Neural progenitor cell (in vitro differentiated cells): ENCODE measurements around the gene TRPT1. TPM values are rescaled to one million over a fixed set of nuclear protein-coding genes. Genes with fewer than 3 reads are reported as not detected.
A peak's percentile ranks its signal among the peaks of the same experiment; 100 is the strongest.

Experiments used
- DNase-seq: peaks from one replicate; pipeline ENCODE4 v3.0.0-alpha.2; 2016; ENCODE audit warnings: low spot score
- H2AFZ ChIP-seq: fragments of 200-600 bp; sonication (generic); replicated peaks from 2 replicates; pipeline ENCODE4 v1.6.1; 2016; ENCODE audit warnings: antibody characterized with exemption
- H3F3A ChIP-seq: fragments of 200-600 bp; sonication (generic); 2 replicates; pipeline ENCODE4 v1.6.1; 2016; ENCODE audit warnings: antibody characterized with exemption, low read depth
- H3K27ac ChIP-seq: fragments of 200-600 bp; sonication (generic); 2 replicates; pipeline ENCODE4 v1.5.1; 2016; ENCODE audit warnings: mild to moderate bottlenecking
- H3K27me3 ChIP-seq: fragments of 200-600 bp; sonication (generic); 2 replicates; pipeline ENCODE4 v1.6.1; 2016; ENCODE audit warnings: mild to moderate bottlenecking, moderate library complexity
- H3K36me3 ChIP-seq: fragments of 200-600 bp; sonication (generic); 2 replicates; pipeline ENCODE4 v1.5.1; 2016
- H3K4me1 ChIP-seq: fragments of 200-600 bp; sonication (generic); 2 replicates; pipeline ENCODE4 v1.6.1; 2016; ENCODE audit warnings: mixed run types
- H3K4me2 ChIP-seq: fragments of 200-600 bp; sonication (generic); 2 replicates; pipeline ENCODE4 v1.6.1; 2016
- H3K4me3 ChIP-seq: fragments of 200-600 bp; sonication (generic); 2 replicates; pipeline ENCODE4 v1.5.1; 2016
- H3K79me2 ChIP-seq: fragments of 200-600 bp; sonication (generic); 2 replicates; pipeline ENCODE4 v1.6.1; 2016; ENCODE audit warnings: low read depth
- H3K9ac ChIP-seq: fragments of 200-600 bp; sonication (generic); 2 replicates; pipeline ENCODE4 v1.6.1; 2016
- H3K9me3 ChIP-seq: fragments of 200-600 bp; sonication (generic); 2 replicates; pipeline ENCODE4 v1.5.1; 2016; ENCODE audit warnings: low read depth
- H4K20me1 ChIP-seq: fragments of 200-600 bp; sonication (generic); 2 replicates; pipeline ENCODE4 v1.6.1; 2016; ENCODE audit warnings: low read depth
- H3K27ac Mint-ChIP-seq: 3 replicates; pipeline ENCODE4 v1.8.0; 2021; ENCODE audit warnings: mixed read lengths
- H3K27me3 Mint-ChIP-seq: 2 replicates; pipeline ENCODE4 v1.8.0; 2022; ENCODE audit warnings: low read depth, mild to moderate bottlenecking, inconsistent platforms, moderate library complexity, mixed read lengths; ENCODE audit not compliant: insufficient read depth
- H3K36me3 Mint-ChIP-seq: 3 replicates; pipeline ENCODE4 v1.8.0; 2021; ENCODE audit warnings: mixed read lengths
- H3K4me1 Mint-ChIP-seq: 3 replicates; pipeline ENCODE4 v1.8.0; 2021; ENCODE audit warnings: mixed read lengths
- H3K4me3 Mint-ChIP-seq: 3 replicates; pipeline ENCODE4 v1.8.0; 2021; ENCODE audit warnings: mild to moderate bottlenecking, moderate library complexity, mixed read lengths
- H3K9me3 Mint-ChIP-seq: 3 replicates; pipeline ENCODE4 v1.8.0; 2020; ENCODE audit warnings: mixed read lengths
- EZH2 ChIP-seq: fragments of 200-600 bp; sonication (generic); IDR thresholded peaks from 2 replicates; pipeline ENCODE4 v1.6.1; 2017; ENCODE audit warnings: antibody characterized with exemption, mild to moderate bottlenecking, moderate library complexity
- EZH2phosphoT487 ChIP-seq: fragments of 200-600 bp; sonication (generic); IDR thresholded peaks from 2 replicates; pipeline ENCODE4 v1.6.1; 2017; ENCODE audit warnings: antibody characterized with exemption
- total RNA-seq: library from RNA; depleted of rRNA; stranded (reverse); fragments of >200 nt; gene quantifications from 2 replicates; pipeline ENCODE4 v1.2.3, GENCODE V29; 2015; ENCODE audit warnings: low replicate concordance
- TF ChIP-seq, protein P1 (sequence below): fragments of 200-600 bp; sonication (generic); IDR thresholded peaks from 2 replicates; pipeline ENCODE4 v1.5.1; 2017; ENCODE audit warnings: antibody characterized with exemption, mild to moderate bottlenecking

TRPT1 gene
- total RNA-seq, 1 donor from 2014 or later: 17.5 TPM

- H3K4me2 ChIP-seq: no peak overlapping the region
- no peaks in the 10 kb centered on the region for H3K9me3 ChIP-seq
- Mint-ChIP-seq H3K4me3 (no peak overlapping the region), H3K27ac (peak overlapping the region; percentile 58), H3K36me3 (peaks cover 6% of the 10 kb centered on the region), H3K27me3 (peaks cover 8% of the 10 kb centered on the region), H3K4me1 (peaks cover 5% of the 10 kb centered on the region), H3K9me3 (no peaks in the 10 kb centered on the region)
- no peaks in the 10 kb centered on the region for H3K4me1 ChIP-seq
- H3K79me2 ChIP-seq: no peaks in the 10 kb centered on the region
- H3K4me3 ChIP-seq: no peak overlapping the region
- H2AFZ ChIP-seq: no peak overlapping the region
- no peaks in the 10 kb centered on the region for H3K27me3 ChIP-seq
- H3K9ac ChIP-seq: no peak overlapping the region
- peaks cover 6% of the 10 kb centered on the region for H3F3A ChIP-seq
- H3K27ac ChIP-seq: no peak overlapping the region
- DNase-seq: peak; percentile 1
- H3K36me3 ChIP-seq: no peaks in the 10 kb centered on the region
- H4K20me1 ChIP-seq: peaks cover 7% of the 10 kb centered on the region
- TF ChIP-seq EZH2 (no peak), EZH2phosphoT487 (no peak)
Measured at GRCh38 chr11:64210301-64211020, 15.5 kb downstream of the TRPT1 start.

DNA sequence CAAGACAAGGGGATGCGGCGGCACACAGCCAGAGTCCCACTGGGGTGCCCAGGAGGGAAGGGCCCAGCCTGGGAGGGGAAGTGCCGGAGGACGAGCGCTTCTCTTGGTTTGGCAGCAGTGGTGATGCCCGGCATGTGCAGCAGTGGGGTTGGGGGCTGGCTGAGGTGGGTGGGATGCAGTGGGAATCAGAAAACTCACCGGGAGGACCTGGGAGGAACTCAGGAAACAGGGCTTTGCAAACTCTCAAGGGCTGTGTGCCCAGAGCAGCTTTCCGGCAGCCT, 16.5 kb downstream of the TRPT1 start:
- Mint-ChIP-seq H3K4me3 (no peak overlapping the region), H3K27ac (no peak overlapping the region), H3K4me1 (peaks cover 7% of the 10 kb centered on the region), H3K27me3 (peaks cover 8% of the 10 kb centered on the region), H3K9me3 (no peaks in the 10 kb centered on the region), H3K36me3 (peaks cover 5% of the 10 kb centered on the region)
- H3K79me2 ChIP-seq: no peaks in the 10 kb centered on the region
- peaks cover 15% of the 10 kb centered on the region for H4K20me1 ChIP-seq
- no peak overlapping the region for H3K4me3 ChIP-seq
- peaks cover 8% of the 10 kb centered on the region for H3F3A ChIP-seq
- peak; percentile 0 for DNase-seq
- no peaks in the 10 kb centered on the region for H3K4me1 ChIP-seq
- no peaks in the 10 kb centered on the region for H3K36me3 ChIP-seq
- no peaks in the 10 kb centered on the region for H3K9me3 ChIP-seq
- no peak overlapping the region for H3K4me2 ChIP-seq
- H3K27ac ChIP-seq: no peak overlapping the region
- no peak overlapping the region for H2AFZ ChIP-seq
- H3K9ac ChIP-seq: peak overlapping the region; percentile 20
- TF ChIP-seq, protein P1, sequence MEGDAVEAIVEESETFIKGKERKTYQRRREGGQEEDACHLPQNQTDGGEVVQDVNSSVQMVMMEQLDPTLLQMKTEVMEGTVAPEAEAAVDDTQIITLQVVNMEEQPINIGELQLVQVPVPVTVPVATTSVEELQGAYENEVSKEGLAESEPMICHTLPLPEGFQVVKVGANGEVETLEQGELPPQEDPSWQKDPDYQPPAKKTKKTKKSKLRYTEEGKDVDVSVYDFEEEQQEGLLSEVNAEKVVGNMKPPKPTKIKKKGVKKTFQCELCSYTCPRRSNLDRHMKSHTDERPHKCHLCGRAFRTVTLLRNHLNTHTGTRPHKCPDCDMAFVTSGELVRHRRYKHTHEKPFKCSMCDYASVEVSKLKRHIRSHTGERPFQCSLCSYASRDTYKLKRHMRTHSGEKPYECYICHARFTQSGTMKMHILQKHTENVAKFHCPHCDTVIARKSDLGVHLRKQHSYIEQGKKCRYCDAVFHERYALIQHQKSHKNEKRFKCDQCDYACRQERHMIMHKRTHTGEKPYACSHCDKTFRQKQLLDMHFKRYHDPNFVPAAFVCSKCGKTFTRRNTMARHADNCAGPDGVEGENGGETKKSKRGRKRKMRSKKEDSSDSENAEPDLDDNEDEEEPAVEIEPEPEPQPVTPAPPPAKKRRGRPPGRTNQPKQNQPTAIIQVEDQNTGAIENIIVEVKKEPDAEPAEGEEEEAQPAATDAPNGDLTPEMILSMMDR: no peak
- TF ChIP-seq EZH2 (no peak), EZH2phosphoT487 (no peak)
- no peaks in the 10 kb centered on the region for H3K27me3 ChIP-seq

DNA sequence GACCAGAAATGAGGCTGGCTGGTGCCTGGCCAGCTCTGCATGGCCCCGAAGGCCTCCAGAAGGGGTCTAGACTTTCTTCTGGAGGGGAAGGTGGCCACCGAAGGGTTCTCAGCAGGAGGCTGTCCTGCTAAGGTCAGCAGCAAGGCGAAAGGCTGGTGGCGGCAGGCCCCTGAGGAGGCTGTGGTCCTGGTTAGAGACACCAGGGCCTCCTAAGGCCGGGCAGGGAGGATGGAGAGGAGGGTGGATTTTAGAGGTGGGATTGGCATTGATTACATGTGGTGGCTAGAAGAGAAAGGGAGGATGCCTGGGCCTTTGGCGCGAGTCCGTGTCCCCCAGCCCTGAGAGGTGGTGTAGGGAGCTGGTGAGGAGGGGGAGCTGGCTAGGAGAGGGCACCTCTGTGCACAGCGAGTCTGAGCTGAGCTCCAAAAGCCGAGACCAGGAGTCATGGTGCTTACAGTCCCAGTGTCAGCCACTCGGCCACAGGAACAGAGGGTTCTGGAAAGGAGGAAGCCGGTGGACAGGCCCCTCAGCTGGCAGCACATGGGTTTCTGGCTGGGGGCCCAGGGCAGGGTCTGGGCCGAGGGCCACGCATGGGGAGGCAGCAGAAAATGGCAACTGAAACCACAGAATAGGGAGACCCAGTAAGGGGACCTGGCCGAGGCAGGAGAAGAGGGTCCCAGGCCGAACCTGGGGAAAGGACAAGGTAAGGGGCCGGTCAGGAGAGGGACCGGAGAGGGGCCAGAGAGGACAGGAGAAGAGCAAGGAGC, 17.0 kb downstream of the TRPT1 start:
- no peak overlapping the region for H3K4me3 ChIP-seq
- peak; percentile 1 for DNase-seq
- H3K27me3 ChIP-seq: no peaks in the 10 kb centered on the region
- H4K20me1 ChIP-seq: peaks cover 20% of the 10 kb centered on the region
- peak overlapping the region; percentile 20 for H3K9ac ChIP-seq
- TF ChIP-seq, protein P1: no peak
- no peak for TF ChIP-seq EZH2phosphoT487
- no peak for TF ChIP-seq EZH2
- H3K79me2 ChIP-seq: no peaks in the 10 kb centered on the region
- H3K4me2 ChIP-seq: no peak overlapping the region
- H3K4me3 Mint-ChIP-seq: peak overlapping the region; percentile 33
- no peak overlapping the region for H2AFZ ChIP-seq
- H3K9me3 ChIP-seq: no peaks in the 10 kb centered on the region
- H3K4me1 Mint-ChIP-seq: peaks cover 10% of the 10 kb centered on the region
- H3K36me3 ChIP-seq: no peaks in the 10 kb centered on the region
- H3K9me3 Mint-ChIP-seq: no peaks in the 10 kb centered on the region
- no peaks in the 10 kb centered on the region for H3K4me1 ChIP-seq
- peak overlapping the region; percentile 63 for H3K27ac Mint-ChIP-seq
- H3K36me3 Mint-ChIP-seq: peaks cover 9% of the 10 kb centered on the region
- no peak overlapping the region for H3K27ac ChIP-seq
- peaks cover 8% of the 10 kb centered on the region for H3K27me3 Mint-ChIP-seq
- peaks cover 13% of the 10 kb centered on the region for H3F3A ChIP-seq
